GM19023 (cell line): Measurements from ENCODE around the gene ASB6.

Experiments
- ATAC-seq: cut with Tn5 transposase; IDR thresholded peaks from one replicate; pipeline ENCODE4 v1.9.1; 2021; ENCODE audit warnings: mild to moderate bottlenecking, moderate library complexity; ENCODE audit not compliant: unreplicated experiment

The ASB6 gene

DNA sequence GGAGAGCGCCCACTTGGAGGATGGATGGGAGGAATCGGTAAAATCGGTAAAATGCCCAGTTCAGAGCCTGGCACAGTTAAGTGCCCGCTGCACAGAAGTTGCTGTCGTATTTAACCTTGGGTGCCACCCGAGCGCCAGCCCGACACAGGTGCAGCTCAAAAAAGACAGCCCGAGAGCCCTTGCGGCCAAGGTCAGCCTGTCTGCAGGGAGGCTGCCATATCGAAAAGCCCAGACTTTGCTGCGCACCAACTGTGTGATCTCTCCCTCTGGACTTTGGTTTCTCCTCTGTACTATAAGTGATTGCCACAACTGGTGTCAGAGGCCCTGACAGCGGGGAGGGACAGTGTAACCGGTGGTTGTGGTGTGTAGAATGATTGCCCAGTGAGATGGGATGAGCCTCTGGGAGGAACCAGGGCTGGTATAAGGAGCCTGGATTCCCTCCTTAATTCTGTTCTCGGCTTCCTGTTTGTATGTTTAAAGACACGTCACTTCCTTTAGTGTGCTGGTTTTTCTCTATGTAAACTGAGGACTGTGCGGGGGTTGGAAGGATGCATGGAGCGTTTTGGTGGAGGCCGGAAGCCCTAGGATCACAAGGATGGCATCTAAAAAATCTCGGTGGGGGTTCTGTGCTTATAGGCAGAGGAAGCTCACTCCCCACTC, 15.2 kb downstream of the ASB6 start:
- ATAC-seq: peak; percentile 26

DNA sequence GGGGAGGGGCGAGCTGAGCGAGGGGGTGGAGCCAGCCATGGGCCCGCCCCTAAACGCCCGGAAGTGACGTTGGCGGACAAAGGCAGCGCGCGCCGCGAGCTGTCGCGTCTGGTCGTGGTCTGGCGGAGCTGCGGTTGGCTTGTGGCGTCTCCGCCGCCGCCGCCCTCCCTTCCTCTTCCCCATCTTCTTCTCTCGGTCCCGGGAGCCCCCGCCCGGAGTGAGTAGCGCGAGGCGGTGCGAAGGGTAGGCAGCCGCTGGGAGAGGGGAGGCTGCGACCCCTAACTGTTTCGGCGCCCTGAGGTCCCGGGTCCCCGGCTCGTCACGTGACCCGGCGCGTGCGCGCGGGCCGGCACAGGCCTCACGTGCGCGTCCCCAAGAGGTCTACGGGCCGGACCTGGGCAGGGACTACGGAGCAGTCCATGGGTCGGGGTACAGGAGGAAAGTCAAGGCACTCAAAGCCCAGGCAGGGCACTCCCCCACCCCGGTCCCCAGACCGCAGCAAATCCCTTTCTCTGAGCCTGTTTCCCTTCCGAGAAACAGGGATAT, 15.8 kb downstream of the ASB6 start, which contains the start of gene NTMT1:
Gene NTMT1 (plus strand): TSS at position 85 of the 546 bp plus-strand sequence. CDS start 6,541 bp downstream, outside the sequence.
- ATAC-seq: peak; percentile 74

DNA sequence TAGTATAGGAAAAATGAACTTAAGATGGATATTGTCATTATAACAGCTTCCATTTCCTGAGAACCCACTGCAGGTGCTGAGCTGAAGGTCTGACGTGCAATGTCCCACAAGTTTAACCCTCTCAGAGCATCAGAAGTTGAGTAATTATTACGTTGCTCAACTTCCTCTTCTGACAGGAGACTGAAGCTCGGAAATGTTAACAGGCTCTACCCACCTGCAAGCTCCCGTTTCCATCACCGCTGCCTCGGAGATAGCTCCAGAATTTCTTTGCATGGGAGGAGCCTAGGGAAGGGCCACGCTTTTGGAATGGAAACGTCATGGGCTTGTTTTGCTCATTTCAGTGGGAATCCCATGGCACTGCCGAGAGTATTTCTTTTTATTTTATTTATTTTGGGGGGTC, 17.0 kb downstream of the ASB6 start:
- ATAC-seq: no peak

GRCh38 chr9:129624168-129624759, 17.7 kb downstream of the ASB6 start:
- no peak for ATAC-seq

- no peak for ATAC-seq
Measured at GRCh38 chr9:129623331-129623730, 18.6 kb downstream of the ASB6 start.

- no peak for ATAC-seq
Measured at GRCh38 chr9:129620669-129621295, 21.2 kb downstream of the ASB6 start, which contains the start of gene C9orf50. Gene C9orf50, minus strand, starts transcription at chr9:129621101. Its CDS starts 527 bp downstream, at chr9:129620574.

DNA sequence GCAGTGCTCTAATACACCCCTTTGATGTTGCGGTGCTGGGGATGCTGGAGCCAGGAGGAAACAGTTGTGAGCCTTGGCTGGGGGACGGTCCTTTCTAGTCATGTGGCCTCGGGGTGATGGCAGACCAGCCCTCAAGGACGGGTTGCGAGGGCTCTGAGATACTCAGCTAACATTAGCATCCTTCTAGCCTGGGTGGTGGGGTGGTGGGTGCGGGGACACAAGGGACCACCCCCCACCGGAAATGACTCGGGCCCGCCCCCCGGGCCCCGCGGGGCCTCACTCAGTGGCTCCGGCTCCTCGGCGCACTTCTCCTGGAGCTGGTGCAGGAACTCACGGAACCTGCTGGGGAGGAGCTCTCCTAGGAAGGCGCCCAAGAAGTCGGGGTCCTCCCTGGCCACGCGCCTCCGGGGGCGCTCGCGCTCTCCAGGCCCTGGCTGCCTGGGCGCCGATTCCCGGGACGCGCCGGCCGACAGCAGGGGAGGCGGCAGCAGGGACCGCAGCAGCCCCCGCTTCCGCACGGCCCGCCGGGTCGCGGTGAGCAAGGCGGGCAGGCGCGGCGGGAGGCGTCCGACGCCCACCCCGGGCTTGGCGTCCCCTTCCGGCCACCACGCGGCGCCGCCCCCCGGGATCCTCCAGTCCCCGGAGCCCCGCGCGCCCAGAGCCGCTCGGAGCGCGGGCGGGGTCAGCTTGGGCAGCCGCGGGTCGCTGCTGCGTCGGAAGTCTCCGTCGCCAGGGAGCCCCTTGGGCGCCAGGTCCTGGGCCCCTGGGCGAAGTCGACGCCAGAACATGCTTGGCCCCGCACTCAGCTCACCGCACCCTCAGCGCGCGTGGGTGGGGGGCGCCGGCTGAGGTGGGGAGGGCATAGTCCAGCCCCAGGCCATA, 21.9 kb downstream of the ASB6 start:
- no peak for ATAC-seq

GRCh38 chr9:129617167-129617566, 24.8 kb downstream of the ASB6 start:
- no peak for ATAC-seq

- ATAC-seq: no peak
Measured at GRCh38 chr9:129615407-129616285, 26.3 kb downstream of the ASB6 start.

DNA sequence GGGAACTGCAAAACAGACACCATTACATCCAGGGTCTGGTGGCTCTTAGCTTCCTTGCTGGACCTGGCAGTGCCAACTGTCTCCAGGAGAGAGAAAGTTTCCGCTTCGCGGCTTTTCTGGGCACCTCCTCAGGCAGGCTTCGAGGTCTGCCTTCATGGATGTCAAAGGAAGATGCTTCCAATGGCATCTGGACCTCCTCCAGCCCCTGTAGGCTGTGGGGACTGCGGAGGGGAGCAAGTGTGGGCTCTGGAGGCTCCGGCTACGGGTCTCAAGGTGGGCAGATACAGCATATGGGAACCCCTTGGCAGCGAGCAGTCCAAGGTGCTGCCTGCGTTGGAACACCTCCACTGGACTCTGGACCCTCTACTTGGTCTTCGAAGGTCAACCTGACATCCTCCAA, 27.0 kb downstream of the ASB6 start:
- ATAC-seq: no peak

- ATAC-seq: no peak
Measured at GRCh38 chr9:129613520-129614175, 28.3 kb downstream of the ASB6 start.

DNA sequence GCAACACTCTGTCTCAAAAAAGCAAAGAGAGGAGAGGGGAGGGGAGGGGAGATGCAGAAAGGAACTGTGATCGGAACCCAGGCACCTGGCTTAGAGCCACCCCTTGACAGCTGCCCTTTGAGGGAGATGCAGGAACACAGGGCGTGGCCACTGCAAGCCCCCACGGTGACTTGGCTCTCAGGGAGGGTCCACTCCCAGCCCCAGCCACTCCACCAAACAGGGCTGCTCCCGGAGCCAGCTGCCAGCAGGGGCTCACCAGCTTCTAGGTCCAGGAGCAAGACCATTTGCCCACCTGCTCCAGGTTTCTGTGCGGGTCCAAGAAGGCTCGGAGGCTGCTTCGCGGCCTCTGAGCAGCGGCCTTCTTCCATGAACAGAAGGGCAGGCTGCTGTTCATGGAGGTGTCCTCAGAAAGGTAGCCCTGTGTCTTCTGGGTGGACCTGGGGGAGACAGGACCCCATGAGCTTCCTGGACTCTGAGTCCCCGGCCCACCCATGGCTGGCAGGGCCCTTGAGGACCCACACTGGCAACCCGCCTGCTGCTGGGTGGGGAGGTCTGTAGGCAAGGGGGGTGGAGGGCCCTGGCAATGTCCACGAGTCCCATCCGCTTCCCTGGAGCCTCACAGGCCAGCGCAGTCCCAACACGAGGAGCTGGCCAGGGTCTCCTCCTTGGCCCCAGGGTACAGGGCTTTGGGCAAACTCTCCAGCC, 29.0 kb downstream of the ASB6 start:
- ATAC-seq: no peak

DNA sequence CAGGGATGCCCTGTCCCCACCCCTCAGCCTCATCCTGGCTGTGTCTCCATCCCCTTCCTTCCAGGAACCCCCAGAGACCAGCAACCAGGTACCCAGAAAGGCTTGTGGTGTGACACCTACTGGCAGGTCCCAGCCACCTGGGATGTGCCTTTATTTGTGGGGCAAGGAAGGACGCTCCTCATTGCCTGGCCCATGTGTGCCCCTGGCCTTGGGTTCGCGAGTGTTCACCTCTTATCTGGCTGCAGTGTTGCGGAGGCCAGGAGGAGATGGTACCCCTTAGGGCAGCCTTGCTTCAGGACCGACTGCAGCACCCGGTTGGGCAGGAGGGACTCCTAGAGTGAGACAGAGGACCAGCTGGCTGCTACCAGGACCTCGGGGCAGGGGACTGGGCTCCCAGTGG, 29.8 kb downstream of the ASB6 start:
- ATAC-seq: no peak

DNA sequence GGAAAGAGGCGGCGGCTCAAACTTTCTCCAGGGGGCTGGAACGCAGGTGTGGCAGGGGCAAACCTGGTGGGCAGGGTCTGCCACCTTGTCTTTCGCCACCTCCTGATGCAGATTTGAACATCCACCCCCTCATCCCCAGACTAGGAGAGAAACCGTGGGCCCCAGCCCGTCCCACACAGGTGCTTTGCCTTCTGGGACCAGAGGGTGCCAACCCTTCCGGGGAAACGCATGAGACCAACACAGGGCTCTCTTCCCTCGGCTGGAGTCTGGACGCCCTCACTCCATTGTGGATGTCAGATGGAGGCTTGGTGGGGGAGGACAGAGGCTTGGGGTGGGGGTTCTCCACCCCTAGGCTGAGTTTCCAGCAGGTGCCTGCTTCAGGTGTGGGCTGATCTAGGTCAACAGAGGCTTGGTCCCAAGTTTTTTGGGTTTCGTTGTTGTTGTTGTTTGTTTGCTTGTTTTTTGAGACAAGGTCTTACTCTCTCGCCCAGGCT, 30.6 kb downstream of the ASB6 start:
- ATAC-seq: no peak

GRCh38 chr9:129610473-129611306, 31.3 kb downstream of the ASB6 start:
- no peak for ATAC-seq

GRCh38 chr9:129610213-129610472, 31.8 kb downstream of the ASB6 start:
- no peak for ATAC-seq

DNA sequence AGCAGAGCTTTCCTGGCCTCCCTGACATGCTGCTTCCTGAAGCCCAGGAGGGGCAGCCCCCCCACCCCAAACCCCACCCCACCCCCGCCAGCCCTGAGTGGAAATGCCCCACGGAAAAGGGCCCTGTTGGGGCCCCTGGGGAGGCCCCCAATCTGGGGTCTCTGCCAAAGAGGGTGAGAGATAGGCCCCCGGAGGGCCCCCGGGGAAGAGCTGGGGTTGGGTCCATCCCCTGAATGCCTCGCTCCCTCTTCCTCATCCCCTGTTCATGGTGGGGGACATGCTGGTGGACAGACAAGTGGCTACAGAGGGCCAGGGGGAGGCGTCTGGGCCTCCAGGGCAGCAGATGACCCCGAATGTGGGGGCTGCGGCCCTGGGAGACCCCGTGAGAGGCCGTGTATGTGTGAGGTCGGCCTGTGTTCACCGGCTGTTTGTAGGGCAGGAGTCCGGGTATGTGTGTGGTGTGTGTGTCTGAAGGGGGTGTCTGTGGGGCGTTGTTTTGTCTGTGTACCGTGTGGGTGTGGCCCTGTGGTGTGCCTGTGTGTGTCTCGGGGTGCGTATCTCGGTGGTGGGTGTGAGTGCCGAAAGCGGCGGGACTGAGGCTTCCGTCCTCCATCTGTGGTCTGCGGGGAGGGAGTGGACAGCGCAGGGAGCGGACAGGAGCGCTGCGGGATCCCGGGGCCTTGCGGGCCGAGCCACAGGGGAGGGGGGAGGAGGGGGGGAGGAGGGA, 32.3 kb downstream of the ASB6 start:
- no peak for ATAC-seq
